SK-N-SH treated with all-trans-retinoic acid at 6 μM for 48 hours (cell line): ENCODE measurements around the gene TMEM132C.

Source experiments
- ARNTL ChIP-seq: fragments of 450-650 bp; formaldehyde crosslinking; IDR thresholded peaks from 2 replicates; pipeline ENCODE4 v1.5.0; 2020; ENCODE audit warnings: low read depth, mild to moderate bottlenecking, moderate library complexity, borderline replicate concordance
- SNAI2 ChIP-seq: fragments of 250-450 bp; sonication (Bioruptor Pico); IDR thresholded peaks from 2 replicates; pipeline ENCODE4 v1.5.0; 2020; ENCODE audit warnings: mild to moderate bottlenecking, moderate library complexity
- TCF4 ChIP-seq: fragments of 250-450 bp; sonication (Bioruptor Pico); IDR thresholded peaks from 2 replicates; pipeline ENCODE4 v1.8.0; 2021; ENCODE audit warnings: mild to moderate bottlenecking, moderate library complexity, borderline replicate concordance
- ZFP3 ChIP-seq: fragments of 250-450 bp; sonication (Bioruptor Pico); IDR thresholded peaks from 2 replicates; pipeline ENCODE4 v1.5.0; 2020; ENCODE audit warnings: mild to moderate bottlenecking, moderate library complexity
- TF ChIP-seq, protein P1 (sequence below): fragments of 250-450 bp; sonication (Bioruptor Pico); IDR thresholded peaks from 2 replicates; pipeline ENCODE4 v1.8.0; 2020; ENCODE audit warnings: mild to moderate bottlenecking, moderate library complexity, borderline replicate concordance
- TF ChIP-seq, protein P2 (sequence below): fragments of 250-450 bp; sonication (Bioruptor Pico); IDR thresholded peaks from 2 replicates; pipeline ENCODE4 v1.5.1; 2021; ENCODE audit warnings: mild to moderate bottlenecking, moderate library complexity

DNA sequence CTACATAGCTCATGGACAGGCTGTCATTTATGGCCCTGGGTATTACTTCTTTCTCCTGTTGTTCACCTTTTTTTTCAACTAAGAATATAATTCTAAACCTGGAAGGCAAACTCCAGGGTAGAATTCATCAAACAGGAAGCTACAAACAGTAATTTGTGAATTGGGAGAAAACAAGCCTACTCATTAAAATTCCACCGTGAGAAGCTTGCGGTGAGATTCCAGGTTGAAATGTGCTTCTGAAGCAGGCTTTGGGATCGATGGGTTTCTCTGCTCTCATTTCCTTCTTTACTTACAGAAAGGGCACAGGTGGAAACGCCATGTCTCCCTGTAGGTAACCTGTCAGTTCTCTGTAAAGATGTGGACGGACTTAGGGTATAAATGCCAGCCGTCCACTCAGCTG is 257.5 kb downstream of the TMEM132C start:
- TF ChIP-seq ZFP3 (CRISPR knock-in tag): no peak
- no peak for TF ChIP-seq SNAI2 (CRISPR knock-in tag)
- TF ChIP-seq, protein P1, sequence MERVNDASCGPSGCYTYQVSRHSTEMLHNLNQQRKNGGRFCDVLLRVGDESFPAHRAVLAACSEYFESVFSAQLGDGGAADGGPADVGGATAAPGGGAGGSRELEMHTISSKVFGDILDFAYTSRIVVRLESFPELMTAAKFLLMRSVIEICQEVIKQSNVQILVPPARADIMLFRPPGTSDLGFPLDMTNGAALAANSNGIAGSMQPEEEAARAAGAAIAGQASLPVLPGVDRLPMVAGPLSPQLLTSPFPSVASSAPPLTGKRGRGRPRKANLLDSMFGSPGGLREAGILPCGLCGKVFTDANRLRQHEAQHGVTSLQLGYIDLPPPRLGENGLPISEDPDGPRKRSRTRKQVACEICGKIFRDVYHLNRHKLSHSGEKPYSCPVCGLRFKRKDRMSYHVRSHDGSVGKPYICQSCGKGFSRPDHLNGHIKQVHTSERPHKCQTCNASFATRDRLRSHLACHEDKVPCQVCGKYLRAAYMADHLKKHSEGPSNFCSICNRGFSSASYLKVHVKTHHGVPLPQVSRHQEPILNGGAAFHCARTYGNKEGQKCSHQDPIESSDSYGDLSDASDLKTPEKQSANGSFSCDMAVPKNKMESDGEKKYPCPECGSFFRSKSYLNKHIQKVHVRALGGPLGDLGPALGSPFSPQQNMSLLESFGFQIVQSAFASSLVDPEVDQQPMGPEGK (CRISPR knock-in tag): no peak
- TF ChIP-seq, protein P2, sequence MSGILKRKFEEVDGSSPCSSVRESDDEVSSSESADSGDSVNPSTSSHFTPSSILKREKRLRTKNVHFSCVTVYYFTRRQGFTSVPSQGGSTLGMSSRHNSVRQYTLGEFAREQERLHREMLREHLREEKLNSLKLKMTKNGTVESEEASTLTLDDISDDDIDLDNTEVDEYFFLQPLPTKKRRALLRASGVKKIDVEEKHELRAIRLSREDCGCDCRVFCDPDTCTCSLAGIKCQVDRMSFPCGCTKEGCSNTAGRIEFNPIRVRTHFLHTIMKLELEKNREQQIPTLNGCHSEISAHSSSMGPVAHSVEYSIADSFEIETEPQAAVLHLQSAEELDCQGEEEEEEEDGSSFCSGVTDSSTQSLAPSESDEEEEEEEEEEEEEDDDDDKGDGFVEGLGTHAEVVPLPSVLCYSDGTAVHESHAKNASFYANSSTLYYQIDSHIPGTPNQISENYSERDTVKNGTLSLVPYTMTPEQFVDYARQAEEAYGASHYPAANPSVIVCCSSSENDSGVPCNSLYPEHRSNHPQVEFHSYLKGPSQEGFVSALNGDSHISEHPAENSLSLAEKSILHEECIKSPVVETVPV (CRISPR knock-in tag): no peak
- TF ChIP-seq TCF4: no peak
- no peak for TF ChIP-seq ARNTL
